Stimulated activated CD8-positive, alpha-beta memory T cell treated with anti-CD3 and anti-CD28 coated beads, Interleukin-12 subunit alpha, Interleukin-12 subunit beta, amount 100 ng/mL, for 4 hours (primary cell): Measurements from ENCODE around the gene EVC.

Experiments
- DNase-seq: peaks from one replicate; pipeline ENCODE4 v3.0.0-alpha.2; 2020; ENCODE audit warnings: low read depth

The EVC gene

GRCh38 chr4:5757091-5757490 lies 46.1 kb downstream of the EVC start:
- no peak for DNase-seq

GRCh38 chr4:5757536-5757935 lies 46.5 kb downstream of the EVC start:
- no peak for DNase-seq

GRCh38 chr4:5757954-5758353 lies 47.0 kb downstream of the EVC start:
- no peak for DNase-seq

- DNase-seq: no peak
These were observed 47.7 kb downstream of the EVC start for GRCh38 chr4:5758741-5759140.

GRCh38 chr4:5759236-5760075 lies 48.5 kb downstream of the EVC start:
- no peak for DNase-seq

- DNase-seq: no peak
These were observed 49.2 kb downstream of the EVC start for GRCh38 chr4:5760246-5760645.

GRCh38 chr4:5760936-5761480 lies 50.0 kb downstream of the EVC start:
- DNase-seq: no peak

- DNase-seq: no peak
These were observed 59.0 kb downstream of the EVC start for GRCh38 chr4:5770051-5770450.

GRCh38 chr4:5772528-5773270 lies 61.7 kb downstream of the EVC start:
- no peak for DNase-seq

- DNase-seq: no peak
These were observed 62.2 kb downstream of the EVC start for GRCh38 chr4:5773271-5773555.

- no peak for DNase-seq
These were observed 63.5 kb downstream of the EVC start for GRCh38 chr4:5774416-5775036.

GRCh38 chr4:5776510-5776909 lies 65.5 kb downstream of the EVC start:
- no peak for DNase-seq

- DNase-seq: no peak
These were observed 70.0 kb downstream of the EVC start for GRCh38 chr4:5780831-5781480.

GRCh38 chr4:5781691-5782090 lies 70.7 kb downstream of the EVC start:
- no peak for DNase-seq

GRCh38 chr4:5782829-5783476 lies 72.0 kb downstream of the EVC start:
- DNase-seq: no peak

GRCh38 chr4:5783486-5783885 lies 72.5 kb downstream of the EVC start:
- no peak for DNase-seq

- no peak for DNase-seq
These were observed 73.0 kb downstream of the EVC start for GRCh38 chr4:5784021-5784420.

- DNase-seq: no peak
These were observed 74.1 kb downstream of the EVC start for GRCh38 chr4:5784960-5785611.

- no peak for DNase-seq
These were observed 75.0 kb downstream of the EVC start for GRCh38 chr4:5785806-5786680.

- DNase-seq: no peak
These were observed 76.3 kb downstream of the EVC start for GRCh38 chr4:5787311-5787710.
